Stimulated activated naive CD4-positive, alpha-beta T cell treated with Interleukin-2 at 50 U/mL for 16 hours (primary cell): ENCODE results near the gene PXMP4.
A peak's percentile ranks its signal among the peaks of the same experiment; 100 is the strongest.

Experiments used
- DNase-seq: peaks from one replicate; lab custom pipeline; 2025; lab: John Stamatoyannopoulos, UW

Gene PXMP4

GRCh38 chr20:33732166-33732970 is 12.3 kb upstream of the PXMP4 start:
- peak; percentile 84 for DNase-seq

- DNase-seq: peak; percentile 88
Measured at GRCh38 chr20:33731693-33732165, 11.6 kb upstream of the PXMP4 start, which contains the start of gene ZNF341. ZNF341 (plus strand) TSS chr20:33731996; CDS start chr20:33732022, 26 bp downstream.

- no peak for DNase-seq
Measured at GRCh38 chr20:33730946-33731692, 11.0 kb upstream of the PXMP4 start.

- no peak for DNase-seq
Measured at GRCh38 chr20:33729101-33729500, 9.0 kb upstream of the PXMP4 start.

GRCh38 chr20:33728463-33728862 is 8.4 kb upstream of the PXMP4 start:
- no peak for DNase-seq

- no peak for DNase-seq
Measured at GRCh38 chr20:33727806-33728205, 7.7 kb upstream of the PXMP4 start.

- no peak for DNase-seq
Measured at GRCh38 chr20:33727115-33727479, 7.0 kb upstream of the PXMP4 start.

- DNase-seq: no peak
Measured at GRCh38 chr20:33725607-33726264, 5.6 kb upstream of the PXMP4 start.

- DNase-seq: no peak
Measured at GRCh38 chr20:33724439-33725094, 4.5 kb upstream of the PXMP4 start.

- DNase-seq: no peak
Measured at GRCh38 chr20:33721391-33722140, 1.5 kb upstream of the PXMP4 start.

GRCh38 chr20:33719277-33719988 is 677 bp downstream of the PXMP4 start:
- no peak for DNase-seq

GRCh38 chr20:33716498-33716897 is 3.6 kb downstream of the PXMP4 start:
- no peak for DNase-seq

GRCh38 chr20:33713865-33714367 is 6.2 kb downstream of the PXMP4 start:
- DNase-seq: no peak

GRCh38 chr20:33711446-33711738 is 8.7 kb downstream of the PXMP4 start:
- no peak for DNase-seq

GRCh38 chr20:33710681-33711445 is 9.2 kb downstream of the PXMP4 start:
- no peak for DNase-seq

GRCh38 chr20:33709905-33710541 is 10.1 kb downstream of the PXMP4 start:
- DNase-seq: no peak

GRCh38 chr20:33709398-33709797 is 10.7 kb downstream of the PXMP4 start:
- no peak for DNase-seq

- no peak for DNase-seq
Measured at GRCh38 chr20:33707668-33708067, 12.4 kb downstream of the PXMP4 start.

- DNase-seq: no peak
Measured at GRCh38 chr20:33704197-33704924, 15.7 kb downstream of the PXMP4 start.
